Mammary epithelial cell (primary cell): Measurements from ENCODE around the gene ZDHHC5.

Source experiments
- EZH2 ChIP-seq: IDR thresholded peaks from 2 replicates; pipeline ENCODE4 v1.6.1; 2012; ENCODE audit warnings: low read length, inconsistent platforms, borderline replicate concordance
- TF ChIP-seq, protein P1 (sequence below), 2 donors: IDR thresholded peaks in 1 of 2; conservative IDR thresholded peaks in 1 of 2; 2 replicates each; pipeline ENCODE4 v1.5.1; 2011 to 2012; ENCODE audit warnings: inconsistent platforms in 2 of 2, low read length in 2 of 2, mild to moderate bottlenecking in 2 of 2, control low read depth in 1 of 2, low read depth in 1 of 2; ENCODE audit not compliant: insufficient read depth in 1 of 2; ENCODE audit errors: extremely low read depth in 1 of 2

DNA sequence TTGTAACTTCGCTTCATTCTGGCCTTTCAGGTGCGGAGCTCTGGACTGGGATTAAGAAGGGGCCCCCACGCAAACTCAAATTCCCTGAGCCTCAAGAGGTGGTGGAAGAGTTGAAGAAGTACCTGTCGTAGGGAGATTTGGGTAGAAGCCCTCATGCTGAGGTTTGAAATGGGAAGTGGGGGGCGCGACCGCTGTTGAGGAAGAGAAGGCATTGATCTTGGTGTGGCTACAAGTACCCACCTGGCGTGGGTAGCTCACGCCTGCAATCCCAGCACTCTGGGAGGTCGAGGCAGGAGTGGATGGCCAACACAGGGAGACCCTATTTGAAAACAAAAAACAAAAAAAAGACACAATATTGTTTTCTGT lies 74.2 kb downstream of the ZDHHC5 start:
- TF ChIP-seq, protein P1, sequence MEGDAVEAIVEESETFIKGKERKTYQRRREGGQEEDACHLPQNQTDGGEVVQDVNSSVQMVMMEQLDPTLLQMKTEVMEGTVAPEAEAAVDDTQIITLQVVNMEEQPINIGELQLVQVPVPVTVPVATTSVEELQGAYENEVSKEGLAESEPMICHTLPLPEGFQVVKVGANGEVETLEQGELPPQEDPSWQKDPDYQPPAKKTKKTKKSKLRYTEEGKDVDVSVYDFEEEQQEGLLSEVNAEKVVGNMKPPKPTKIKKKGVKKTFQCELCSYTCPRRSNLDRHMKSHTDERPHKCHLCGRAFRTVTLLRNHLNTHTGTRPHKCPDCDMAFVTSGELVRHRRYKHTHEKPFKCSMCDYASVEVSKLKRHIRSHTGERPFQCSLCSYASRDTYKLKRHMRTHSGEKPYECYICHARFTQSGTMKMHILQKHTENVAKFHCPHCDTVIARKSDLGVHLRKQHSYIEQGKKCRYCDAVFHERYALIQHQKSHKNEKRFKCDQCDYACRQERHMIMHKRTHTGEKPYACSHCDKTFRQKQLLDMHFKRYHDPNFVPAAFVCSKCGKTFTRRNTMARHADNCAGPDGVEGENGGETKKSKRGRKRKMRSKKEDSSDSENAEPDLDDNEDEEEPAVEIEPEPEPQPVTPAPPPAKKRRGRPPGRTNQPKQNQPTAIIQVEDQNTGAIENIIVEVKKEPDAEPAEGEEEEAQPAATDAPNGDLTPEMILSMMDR (conservative IDR thresholded peaks at IDR 0.05 in 1 of 2, IDR thresholded peaks at IDR 0.05 in 1 of 2; ENCODE audit: extremely low read depth in 1 of 2, insufficient read depth in 1 of 2, low read depth in 1 of 2, low read length in 2 of 2), result no peak
- TF ChIP-seq EZH2, result no peak
